ENCODE data around the gene PRKCA. TPM values are rescaled to one million over a fixed set of nuclear protein-coding genes. Genes with fewer than 3 reads are reported as not detected.

Gene PRKCA
- total and polyA plus RNA-seq, 12 donors, result 1.6 to 27.6 (median 10.5) TPM

- 75 to 81% methylated on average over 14 of the region's 14 CpGs for WGBS, 2 donors
- DNase-seq, result peak in 1 of 2 donors; percentile 16
- Histone ChIP-seq H3K4me3 (no peak overlapping the region), H3K36me3 (no peaks in the 10 kb centered on the region), H3K27ac (no peak overlapping the region), H3K27me3 (no peaks in the 10 kb centered on the region), H3K9me3 (no peaks in the 10 kb centered on the region), H3K4me1 (peaks cover 0 to 13% (median 6%) of the 10 kb centered on the region in 9 donors)
- intact Hi-C loops (cut with DNase I), result no loop called here
- TF ChIP-seq CTCF (IDR thresholded peaks at IDR 0.05), result no peak
- ATAC-seq, result peak in 5 of 8 donors; percentile 39 to 72 (median 60)
Measured at GRCh38 chr17:66602659-66603384, 300.4 kb downstream of the PRKCA start.

DNA sequence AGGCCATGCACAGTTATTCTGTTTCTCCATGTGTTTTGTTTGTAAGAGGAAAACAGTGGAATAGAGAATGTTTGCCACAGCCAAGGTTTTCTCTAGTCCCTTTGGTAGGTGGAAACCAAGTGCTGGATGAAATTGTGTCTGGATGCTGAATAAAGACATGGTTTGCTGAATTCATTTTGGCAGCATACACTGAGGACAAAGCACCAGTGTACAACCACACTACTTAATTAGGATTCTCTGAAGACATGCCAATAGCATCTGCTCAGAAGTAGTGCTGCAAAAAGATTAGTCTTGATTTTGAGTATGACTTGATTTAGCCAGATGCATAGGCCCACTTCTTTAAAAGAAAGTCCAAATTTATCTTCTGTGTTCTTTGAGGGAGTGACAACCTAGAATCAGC lies 302.0 kb downstream of the PRKCA start:
- DNase-seq (no peak), ATAC-seq (peak in 2 of 8 donors; percentile 37 to 42)
- Histone ChIP-seq H3K36me3 (no peaks in the 10 kb centered on the region), H3K4me3 (no peak overlapping the region), H3K27ac (no peak overlapping the region), H3K4me1 (peaks cover 0 to 13% (median 6%) of the 10 kb centered on the region in 9 donors), H3K27me3 (no peaks in the 10 kb centered on the region), H3K9me3 (peaks cover 0 to 2% (median 0%) of the 10 kb centered on the region in 11 donors)
- no peak for TF ChIP-seq CTCF (IDR thresholded peaks at IDR 0.05)
- intact Hi-C loops (cut with DNase I), result no loop called here

GRCh38 chr17:66605541-66605940 lies 303.1 kb downstream of the PRKCA start:
- no peak for TF ChIP-seq CTCF (IDR thresholded peaks at IDR 0.05)

GRCh38 chr17:66610361-66611133 lies 308.1 kb downstream of the PRKCA start:
- no peaks in the 10 kb centered on the region for H3K36me3 ChIP-seq
- H3K4me3 ChIP-seq, result no peak overlapping the region
- H3K9me3 ChIP-seq, result peaks cover 0 to 29% (median 0%) of the 10 kb centered on the region in 11 donors
- H3K27ac ChIP-seq, result no peak overlapping the region
- H3K4me1 ChIP-seq, result no peaks in the 10 kb centered on the region
- no peak for DNase-seq
- no peak for ATAC-seq
- H3K27me3 ChIP-seq, result no peaks in the 10 kb centered on the region
- intact Hi-C loops (cut with DNase I), result no loop called here
- TF ChIP-seq CTCF (IDR thresholded peaks at IDR 0.05), result no peak
- 61 to 68% methylated on average over 9 of the region's 9 CpGs for WGBS, 2 donors

More at GRCh38 chr17:66605541-66605940, 303.1 kb downstream of the PRKCA start:
- Histone ChIP-seq H3K9me3 (peaks cover 0 to 13% (median 0%) of the 10 kb centered on the region in 11 donors), H3K27me3 (no peaks in the 10 kb centered on the region), H3K4me1 (peaks cover 0 to 13% (median 6%) of the 10 kb centered on the region in 9 donors), H3K4me3 (no peak overlapping the region), H3K36me3 (no peaks in the 10 kb centered on the region), H3K27ac (no peak overlapping the region)
- WGBS, 2 donors, result 72 to 77% methylated on average over 4 of the region's 4 CpGs
- intact Hi-C loops (cut with DNase I), result no loop called here
- no peak for DNase-seq
- no peak for ATAC-seq

Measured in heart right ventricle (tissue), 16 donors.